Hepatocyte (in vitro differentiated cells): ENCODE measurements around the gene IGFBPL1.

Source experiments
- EZH2 ChIP-seq: fragments of 200-600 bp; sonication (generic); IDR thresholded peaks from 2 replicates; pipeline ENCODE4 v1.6.1; 2016; ENCODE audit warnings: antibody characterized with exemption, mild to moderate bottlenecking, borderline replicate concordance
- EZH2phosphoT487 ChIP-seq: fragments of 200-600 bp; sonication (generic); IDR thresholded peaks from one replicate; pipeline ENCODE4 v1.6.1; 2018; ENCODE audit warnings: antibody characterized with exemption, mild to moderate bottlenecking, low read depth, moderate library complexity; ENCODE audit not compliant: unreplicated experiment, severe bottlenecking
- TF ChIP-seq, protein P1 (sequence below): fragments of 200-600 bp; sonication (generic); IDR thresholded peaks from 2 replicates; pipeline ENCODE4 v1.5.1; 2016; ENCODE audit warnings: antibody characterized with exemption, mild to moderate bottlenecking; ENCODE audit not compliant: poor library complexity

GRCh38 chr9:38356851-38357250 lies 67.4 kb downstream of the IGFBPL1 start:
- TF ChIP-seq, protein P1, sequence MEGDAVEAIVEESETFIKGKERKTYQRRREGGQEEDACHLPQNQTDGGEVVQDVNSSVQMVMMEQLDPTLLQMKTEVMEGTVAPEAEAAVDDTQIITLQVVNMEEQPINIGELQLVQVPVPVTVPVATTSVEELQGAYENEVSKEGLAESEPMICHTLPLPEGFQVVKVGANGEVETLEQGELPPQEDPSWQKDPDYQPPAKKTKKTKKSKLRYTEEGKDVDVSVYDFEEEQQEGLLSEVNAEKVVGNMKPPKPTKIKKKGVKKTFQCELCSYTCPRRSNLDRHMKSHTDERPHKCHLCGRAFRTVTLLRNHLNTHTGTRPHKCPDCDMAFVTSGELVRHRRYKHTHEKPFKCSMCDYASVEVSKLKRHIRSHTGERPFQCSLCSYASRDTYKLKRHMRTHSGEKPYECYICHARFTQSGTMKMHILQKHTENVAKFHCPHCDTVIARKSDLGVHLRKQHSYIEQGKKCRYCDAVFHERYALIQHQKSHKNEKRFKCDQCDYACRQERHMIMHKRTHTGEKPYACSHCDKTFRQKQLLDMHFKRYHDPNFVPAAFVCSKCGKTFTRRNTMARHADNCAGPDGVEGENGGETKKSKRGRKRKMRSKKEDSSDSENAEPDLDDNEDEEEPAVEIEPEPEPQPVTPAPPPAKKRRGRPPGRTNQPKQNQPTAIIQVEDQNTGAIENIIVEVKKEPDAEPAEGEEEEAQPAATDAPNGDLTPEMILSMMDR: no peak
- TF ChIP-seq EZH2 (no peak), EZH2phosphoT487 (no peak)
